Stimulated activated CD4-positive, alpha-beta T cell treated with anti-CD3 and anti-CD28 coated beads, Interleukin-1b, Interleukin-23, amount 100 ng/mL, for 1 hour (primary cell): ENCODE data around the gene LRP2BP.
"Not testable (repeated sequence)": the region's sequence is repeated elsewhere in the genome, so short reads cannot be mapped to it uniquely, and the experiment has no call there.

Source experiments
- DNase-seq, 2 donors: peaks; one replicate each; pipeline ENCODE4 v3.0.0-alpha.2; 2020; ENCODE audit warnings: low read depth in 2 of 2

LRP2BP gene

GRCh38 chr4:185325721-185326120, 70.0 kb downstream of the LRP2BP start:
- not testable (repeated sequence) for DNase-seq

- not testable (repeated sequence) for DNase-seq
Observed at GRCh38 chr4:185324361-185324760, 71.4 kb downstream of the LRP2BP start.

- DNase-seq: no peak
Observed at GRCh38 chr4:185323606-185324005, 72.1 kb downstream of the LRP2BP start.

- no peak for DNase-seq
Observed at GRCh38 chr4:185322803-185323202, 72.9 kb downstream of the LRP2BP start.

GRCh38 chr4:185318679-185319078, 77.0 kb downstream of the LRP2BP start:
- no peak for DNase-seq

- no peak for DNase-seq
Observed at GRCh38 chr4:185317880-185318279, 77.8 kb downstream of the LRP2BP start.

- not testable (repeated sequence) for DNase-seq
Observed at GRCh38 chr4:185317462-185317861, 78.3 kb downstream of the LRP2BP start.
